CD4-positive, alpha-beta memory T cell (primary cell): Measurements from ENCODE around the gene LHFPL3. TPM values are rescaled to one million over a fixed set of nuclear protein-coding genes. Genes with fewer than 3 reads are reported as not detected.

Source experiments
- CTCF ChIA-PET: fragments of 350-600 bp; sonication (Branson Sonifier 250); formaldehyde crosslinking; loops from one replicate; lab custom pipeline; 2021; ENCODE audit warnings: inconsistent platforms; ENCODE audit not compliant: partially characterized antibody; lab: Charles Lee
- POLR2A ChIA-PET: fragments of 350-600 bp; sonication (Branson Sonifier 250); formaldehyde crosslinking; loops from one replicate; lab custom pipeline; 2021; ENCODE audit not compliant: partially characterized antibody; lab: Charles Lee
- DNase-seq, 5 donors: peaks; one replicate each; pipeline versions ENCODE4 v3.0.0 to v3.0.0-alpha.2; 2020 to 2022; ENCODE audit warnings: mixed read lengths in 1 of 5
- H3K27ac ChIP-seq: one replicate; pipeline ENCODE4 v1.7.0; 2013; ENCODE audit warnings: low read depth, low read length
- H3K27me3 ChIP-seq: 2 replicates; pipeline ENCODE4 v1.7.0; 2013; ENCODE audit warnings: mild to moderate bottlenecking, low read length, moderate library complexity; ENCODE audit not compliant: insufficient read depth
- H3K36me3 ChIP-seq: 2 replicates; pipeline ENCODE4 v1.7.0; 2013; ENCODE audit warnings: mild to moderate bottlenecking, low read length, moderate library complexity; ENCODE audit not compliant: insufficient read depth
- H3K4me1 ChIP-seq: 2 replicates; pipeline ENCODE4 v1.7.0; 2013; ENCODE audit warnings: mild to moderate bottlenecking, low read length, moderate library complexity; ENCODE audit not compliant: insufficient read depth
- H3K4me3 ChIP-seq, 2 donors: one replicate each; pipeline ENCODE4 v1.7.0; 2013; ENCODE audit warnings: low read length in 2 of 2, mild to moderate bottlenecking in 1 of 2
- H3K9me3 ChIP-seq, 2 donors: one replicate each; pipeline ENCODE4 v1.7.0; 2013; ENCODE audit warnings: low read length in 2 of 2, control low read depth in 1 of 2; ENCODE audit not compliant: control insufficient read depth in 1 of 2
- H3K27ac Mint-ChIP-seq, 7 donors: one replicate each; pipeline ENCODE4 v1.8.0; 2020 to 2021; ENCODE audit warnings: mixed read lengths in 7 of 7, mild to moderate bottlenecking in 6 of 7, inconsistent platforms in 3 of 7, moderate library complexity in 3 of 7
- H3K27me3 Mint-ChIP-seq, 2 donors: one replicate each; pipeline ENCODE4 v1.8.0; 2020 to 2021; ENCODE audit warnings: mixed read lengths in 2 of 2
- H3K36me3 Mint-ChIP-seq, 2 donors: one replicate each; pipeline ENCODE4 v1.8.0; 2020 to 2021; ENCODE audit warnings: mixed read lengths in 2 of 2, inconsistent platforms in 1 of 2, mild to moderate bottlenecking in 1 of 2
- H3K4me1 Mint-ChIP-seq, 4 donors: one replicate each; pipeline ENCODE4 v1.8.0; 2020 to 2021; ENCODE audit warnings: mixed read lengths in 4 of 4, mild to moderate bottlenecking in 1 of 4
- H3K4me3 Mint-ChIP-seq, 8 donors: one replicate each; pipeline ENCODE4 v1.8.0; 2020 to 2021; ENCODE audit warnings: mixed read lengths in 8 of 8, mild to moderate bottlenecking in 7 of 8, moderate library complexity in 6 of 8, inconsistent platforms in 3 of 8
- H3K9me3 Mint-ChIP-seq, 8 donors: one replicate each; pipeline ENCODE4 v1.8.0; 2020 to 2021; ENCODE audit warnings: mixed read lengths in 8 of 8, mild to moderate bottlenecking in 5 of 8, inconsistent platforms in 3 of 8, moderate library complexity in 1 of 8
- intact Hi-C: fragments of 100-400 bp; cut with micrococcal nuclease; formaldehyde crosslinking; loops from one replicate; pipeline ENCODE4 v1.15.1; 2023
- polyA plus RNA-seq, 2 donors: library from polyadenylated mRNA; unstranded; fragments of 300-500 nt; fragmentation: Illumina TruSeq; gene quantifications; one replicate each; pipeline ENCODE4 v1.2.3, GENCODE V29; 2021
- total RNA-seq, 2 experiments: library from RNA; stranded (reverse); gene quantifications; one replicate each; pipeline ENCODE4 v1.2.3, GENCODE V29; 2021

Gene LHFPL3
- total and polyA plus RNA-seq, 4 experiments from 2014 or later, result not detected

GRCh38 chr7:104627516-104627915, 299.1 kb downstream of the LHFPL3 start:
- H3K4me3 Mint-ChIP-seq, result no peak overlapping the region
- no peaks in the 10 kb centered on the region for H3K36me3 Mint-ChIP-seq
- ChIA-PET POLR2A (no interaction called here), CTCF (no interaction called here)
- H3K9me3 ChIP-seq, result no peaks in the 10 kb centered on the region
- H3K27me3 ChIP-seq, result no peaks in the 10 kb centered on the region
- no peaks in the 10 kb centered on the region for H3K4me1 ChIP-seq
- DNase-seq, result no peak
- H3K27ac ChIP-seq, result no peak overlapping the region
- no peak overlapping the region for H3K4me3 ChIP-seq
- no peaks in the 10 kb centered on the region for H3K4me1 Mint-ChIP-seq
- peaks cover 0 to 3% (median 0%) of the 10 kb centered on the region in 8 donors for H3K9me3 Mint-ChIP-seq
- H3K36me3 ChIP-seq, result no peaks in the 10 kb centered on the region
- H3K27me3 Mint-ChIP-seq, result peaks cover 0 to 3% of the 10 kb centered on the region in 2 donors
- intact Hi-C loops, result no loop called here
- H3K27ac Mint-ChIP-seq, result no peak overlapping the region

GRCh38 chr7:104628017-104628416, 299.6 kb downstream of the LHFPL3 start:
- Mint-ChIP-seq H3K36me3 (no peaks in the 10 kb centered on the region), H3K4me3 (no peak overlapping the region), H3K4me1 (no peaks in the 10 kb centered on the region), H3K27ac (no peak overlapping the region), H3K27me3 (peaks cover 0 to 3% of the 10 kb centered on the region in 2 donors), H3K9me3 (peaks cover 0 to 3% (median 0%) of the 10 kb centered on the region in 8 donors)
- H3K9me3 ChIP-seq, result no peaks in the 10 kb centered on the region
- H3K4me1 ChIP-seq, result no peaks in the 10 kb centered on the region
- ChIA-PET CTCF (no interaction called here), POLR2A (no interaction called here)
- no peaks in the 10 kb centered on the region for H3K36me3 ChIP-seq
- H3K4me3 ChIP-seq, result no peak overlapping the region
- H3K27ac ChIP-seq, result no peak overlapping the region
- DNase-seq, result no peak
- H3K27me3 ChIP-seq, result no peaks in the 10 kb centered on the region
- intact Hi-C loops, result no loop called here

GRCh38 chr7:104629408-104629807, 301.0 kb downstream of the LHFPL3 start:
- no peaks in the 10 kb centered on the region for H3K36me3 Mint-ChIP-seq
- no peak overlapping the region for H3K4me3 Mint-ChIP-seq
- Histone ChIP-seq H3K36me3 (no peaks in the 10 kb centered on the region), H3K9me3 (no peaks in the 10 kb centered on the region), H3K27me3 (no peaks in the 10 kb centered on the region), H3K27ac (no peak overlapping the region), H3K4me3 (no peak overlapping the region), H3K4me1 (no peaks in the 10 kb centered on the region)
- no peaks in the 10 kb centered on the region for H3K4me1 Mint-ChIP-seq
- POLR2A ChIA-PET, result no interaction called here
- CTCF ChIA-PET, result no interaction called here
- H3K9me3 Mint-ChIP-seq, result peaks cover 0 to 3% (median 0%) of the 10 kb centered on the region in 8 donors
- H3K27me3 Mint-ChIP-seq, result peaks cover 0 to 3% of the 10 kb centered on the region in 2 donors
- DNase-seq, result no peak
- intact Hi-C loops, result no loop called here
- no peak overlapping the region for H3K27ac Mint-ChIP-seq

GRCh38 chr7:104640506-104640905, 312.1 kb downstream of the LHFPL3 start:
- Histone ChIP-seq H3K27me3 (no peaks in the 10 kb centered on the region), H3K27ac (no peak overlapping the region), H3K4me1 (no peaks in the 10 kb centered on the region), H3K9me3 (no peaks in the 10 kb centered on the region), H3K36me3 (no peaks in the 10 kb centered on the region), H3K4me3 (no peak overlapping the region)
- Mint-ChIP-seq H3K27ac (no peak overlapping the region), H3K27me3 (peaks cover 6 to 12% of the 10 kb centered on the region in 2 donors), H3K4me3 (no peak overlapping the region), H3K36me3 (no peaks in the 10 kb centered on the region), H3K4me1 (no peaks in the 10 kb centered on the region), H3K9me3 (peaks cover 0 to 3% (median 0%) of the 10 kb centered on the region in 8 donors)
- intact Hi-C loops, result no loop called here
- ChIA-PET CTCF (no interaction called here), POLR2A (no interaction called here)
- DNase-seq, result no peak

- intact Hi-C loops, result no loop called here
- H3K4me3 Mint-ChIP-seq, result no peak overlapping the region
- Histone ChIP-seq H3K27me3 (no peaks in the 10 kb centered on the region), H3K36me3 (no peaks in the 10 kb centered on the region), H3K27ac (no peak overlapping the region), H3K4me1 (no peaks in the 10 kb centered on the region), H3K9me3 (no peaks in the 10 kb centered on the region), H3K4me3 (no peak overlapping the region)
- ChIA-PET CTCF (no interaction called here), POLR2A (no interaction called here)
- no peaks in the 10 kb centered on the region for H3K4me1 Mint-ChIP-seq
- no peaks in the 10 kb centered on the region for H3K9me3 Mint-ChIP-seq
- H3K36me3 Mint-ChIP-seq, result no peaks in the 10 kb centered on the region
- no peak overlapping the region for H3K27ac Mint-ChIP-seq
- H3K27me3 Mint-ChIP-seq, result peaks cover 8 to 12% of the 10 kb centered on the region in 2 donors
- no peak for DNase-seq
These were observed 314.2 kb downstream of the LHFPL3 start for GRCh38 chr7:104642560-104642959.

- CTCF ChIA-PET, result no interaction called here
- H3K36me3 Mint-ChIP-seq, result no peaks in the 10 kb centered on the region
- peaks cover 9 to 10% of the 10 kb centered on the region in 2 donors for H3K27me3 Mint-ChIP-seq
- H3K27ac Mint-ChIP-seq, result no peak overlapping the region
- Histone ChIP-seq H3K4me3 (no peak overlapping the region), H3K4me1 (no peaks in the 10 kb centered on the region), H3K27ac (no peak overlapping the region), H3K27me3 (no peaks in the 10 kb centered on the region), H3K9me3 (no peaks in the 10 kb centered on the region), H3K36me3 (no peaks in the 10 kb centered on the region)
- H3K4me3 Mint-ChIP-seq, result no peak overlapping the region
- H3K4me1 Mint-ChIP-seq, result no peaks in the 10 kb centered on the region
- no peak for DNase-seq
- intact Hi-C loops, result no loop called here
- POLR2A ChIA-PET, result no interaction called here
- H3K9me3 Mint-ChIP-seq, result no peaks in the 10 kb centered on the region
These were observed 315.3 kb downstream of the LHFPL3 start for GRCh38 chr7:104643587-104644217.

GRCh38 chr7:104650991-104651640, 322.7 kb downstream of the LHFPL3 start:
- ChIA-PET POLR2A (no interaction called here), CTCF (no interaction called here)
- intact Hi-C loops, result no loop called here
- DNase-seq, result no peak
- H3K4me1 Mint-ChIP-seq, result no peaks in the 10 kb centered on the region
- H3K27me3 ChIP-seq, result no peaks in the 10 kb centered on the region
- no peak overlapping the region for H3K4me3 Mint-ChIP-seq
- no peaks in the 10 kb centered on the region for H3K9me3 ChIP-seq
- peaks cover 2 to 5% of the 10 kb centered on the region in 2 donors for H3K27me3 Mint-ChIP-seq
- no peak overlapping the region for H3K27ac Mint-ChIP-seq
- no peaks in the 10 kb centered on the region for H3K36me3 ChIP-seq
- no peaks in the 10 kb centered on the region for H3K36me3 Mint-ChIP-seq
- H3K9me3 Mint-ChIP-seq, result no peaks in the 10 kb centered on the region
- H3K4me3 ChIP-seq, result no peak overlapping the region
- no peak overlapping the region for H3K27ac ChIP-seq
- H3K4me1 ChIP-seq, result no peaks in the 10 kb centered on the region
